Measurements from ENCODE around the gene CPVL.

DNA sequence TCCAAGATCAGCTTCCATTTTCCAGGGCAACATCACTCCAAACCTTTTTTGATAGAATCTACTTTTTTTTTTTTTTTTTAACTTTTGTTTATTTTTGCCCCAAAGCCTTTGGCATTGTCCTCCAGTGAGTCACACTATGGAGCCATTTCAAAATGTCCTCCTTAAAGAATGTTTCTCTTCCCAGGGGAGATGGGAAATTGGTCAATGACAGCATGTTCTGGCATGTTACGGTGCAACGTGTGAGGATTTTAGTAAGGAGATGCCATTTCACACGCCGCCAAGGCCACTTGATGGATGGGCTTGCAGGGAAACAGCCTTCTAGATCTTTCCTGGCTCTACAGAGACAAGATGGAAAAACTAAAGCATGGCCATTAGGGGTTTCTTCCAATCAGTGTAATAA lies 157.5 kb downstream of the CPVL start:
- TF ChIP-seq CTCF (IDR thresholded peaks at IDR 0.05; ENCODE audit: low read depth, low read length): no peak
- no peak for TF ChIP-seq EZH2phosphoT487 (IDR thresholded peaks at IDR 0.05; ENCODE audit: low read depth)

Measured in OCI-LY3 (cell line).